Activated gamma-delta T cell treated with anti-CD3 and anti-CD28 coated beads, Interleukin-2, amount 50 U/mL, for 16 hours (primary cell): ENCODE measurements around the gene DNAH5.

Source experiments
- DNase-seq: peaks from one replicate; pipeline ENCODE4 v3.0.0-alpha.2; 2020; ENCODE audit warnings: low read depth

DNAH5 gene

GRCh38 chr5:13934921-13935320 is 9.6 kb downstream of the DNAH5 start:
- no peak for DNase-seq

GRCh38 chr5:13934125-13934524 is 10.4 kb downstream of the DNAH5 start:
- no peak for DNase-seq

DNA sequence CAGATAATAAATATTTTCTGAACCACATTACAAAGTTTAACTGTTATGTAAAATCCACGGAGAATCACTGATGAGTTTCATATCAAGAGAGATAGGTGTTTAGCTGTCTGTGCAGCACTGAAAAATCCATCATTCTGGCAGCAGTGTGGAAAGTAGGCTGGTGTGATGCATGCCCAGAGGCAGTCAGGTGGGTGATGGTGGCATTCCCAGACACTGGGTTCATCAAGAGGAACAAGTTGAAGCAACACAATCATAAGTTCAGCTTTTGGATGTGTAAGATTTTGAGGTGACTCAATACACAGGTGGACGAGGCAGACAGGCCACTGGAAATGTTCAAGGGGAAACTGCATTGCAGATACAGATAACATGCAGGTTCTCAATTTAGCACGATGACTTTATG is 11.9 kb downstream of the DNAH5 start:
- no peak for DNase-seq

- no peak for DNase-seq
Measured at GRCh38 chr5:13932011-13932410, 12.5 kb downstream of the DNAH5 start.

DNA sequence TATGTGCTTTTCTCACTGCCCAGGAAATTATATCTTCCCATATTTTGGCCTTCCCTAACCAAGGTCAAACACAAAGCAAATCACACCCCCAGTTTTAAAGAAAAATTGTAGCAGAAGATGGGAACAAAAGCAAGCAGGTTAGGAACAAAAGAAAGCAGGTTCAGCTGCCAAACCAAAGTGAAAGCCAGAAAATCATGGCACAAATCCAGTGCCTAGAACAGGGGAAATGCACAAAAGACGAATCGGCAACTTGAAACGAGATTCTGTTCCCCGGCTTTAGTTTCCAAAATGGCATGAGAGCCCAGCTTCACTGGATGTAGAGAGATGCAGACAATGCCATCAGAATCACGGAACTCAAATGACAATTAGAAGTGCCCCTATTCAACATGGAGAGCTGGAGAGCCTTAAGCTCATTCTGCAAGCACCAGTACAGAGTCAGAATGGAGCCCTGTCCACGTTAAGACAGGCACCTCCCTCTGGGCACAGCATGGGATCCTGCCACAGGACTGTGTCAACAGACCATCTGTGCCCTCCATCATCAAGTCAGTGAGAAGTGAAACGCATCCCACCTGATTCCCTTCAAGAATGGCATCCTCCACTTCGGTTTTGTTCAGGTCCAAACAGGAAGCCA is 13.8 kb downstream of the DNAH5 start:
- DNase-seq: no peak

- DNase-seq: no peak
Measured at GRCh38 chr5:13926731-13927130, 17.8 kb downstream of the DNAH5 start.

- DNase-seq: no peak
Measured at GRCh38 chr5:13921578-13921977, 22.9 kb downstream of the DNAH5 start.

- DNase-seq: no peak
Measured at GRCh38 chr5:13919786-13920185, 24.7 kb downstream of the DNAH5 start.

DNA sequence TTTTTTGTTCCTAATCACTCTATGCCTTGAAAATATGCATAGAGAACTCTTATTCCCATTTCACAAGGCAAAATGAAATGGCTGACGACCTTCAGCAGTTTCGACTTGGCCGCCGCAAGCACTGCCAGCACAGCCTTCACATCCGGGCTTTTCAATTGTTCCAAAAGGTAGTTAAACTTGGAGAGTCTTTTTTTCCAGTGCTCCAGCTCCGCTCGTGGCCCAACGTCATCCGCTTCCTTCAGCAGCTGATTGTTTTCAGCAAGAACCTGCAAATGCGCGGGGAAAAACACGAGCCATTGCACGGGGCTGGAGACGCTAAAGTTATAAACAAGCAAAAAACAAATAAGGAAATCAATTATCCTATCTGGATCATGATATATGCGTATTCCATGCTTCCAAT is 25.4 kb downstream of the DNAH5 start:
- DNase-seq: no peak

DNA sequence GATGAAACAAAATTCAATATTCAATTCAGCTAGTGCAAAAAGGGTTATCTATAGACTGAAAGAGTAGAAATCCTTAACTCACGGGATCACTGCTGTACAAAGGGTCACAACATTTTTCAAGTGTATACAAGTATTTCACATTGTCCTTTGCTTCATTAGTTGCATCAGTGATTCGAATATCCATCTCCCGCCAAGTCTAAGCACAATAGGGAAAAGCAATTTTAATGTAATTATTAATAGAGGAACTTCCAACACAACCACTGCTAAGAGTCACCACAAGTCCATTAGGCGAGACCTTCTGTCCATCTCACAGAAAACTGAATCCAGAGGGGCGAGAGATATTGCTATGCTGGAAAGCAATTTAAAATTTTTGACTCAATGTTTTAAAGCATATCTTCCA is 27.4 kb downstream of the DNAH5 start:
- DNase-seq: no peak

GRCh38 chr5:13913962-13914361 is 30.5 kb downstream of the DNAH5 start:
- DNase-seq: no peak

DNA sequence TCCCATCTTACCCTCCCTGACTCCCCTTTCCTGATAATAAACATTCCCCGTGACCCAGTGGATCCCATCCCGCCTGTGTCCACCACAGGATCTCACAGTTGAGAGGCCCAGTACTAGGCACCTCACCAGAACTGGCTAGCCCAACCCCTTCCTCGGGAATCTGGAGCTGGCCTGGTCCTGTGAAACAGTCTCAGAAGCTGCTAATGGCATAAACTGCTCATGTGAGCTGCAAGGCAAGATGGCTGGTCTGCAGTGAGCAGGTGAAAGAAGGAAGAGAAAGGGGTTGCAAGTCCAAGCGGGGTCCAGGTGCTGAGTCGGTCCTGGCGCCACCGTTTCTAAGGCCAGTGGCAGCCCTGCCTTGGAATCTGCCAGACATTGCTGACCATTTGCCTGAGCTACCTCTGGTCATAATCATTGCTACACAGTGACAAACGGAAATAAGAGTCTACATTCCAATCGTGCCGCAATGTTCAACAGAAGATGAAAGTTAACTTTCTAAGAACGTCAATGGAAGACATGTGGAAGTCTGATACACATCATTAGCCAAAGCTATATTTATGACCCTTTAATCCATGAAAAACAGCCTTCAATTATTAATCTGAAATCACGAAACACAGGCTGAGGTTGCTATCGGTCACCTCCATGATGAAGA is 33.7 kb downstream of the DNAH5 start:
- no peak for DNase-seq

DNA sequence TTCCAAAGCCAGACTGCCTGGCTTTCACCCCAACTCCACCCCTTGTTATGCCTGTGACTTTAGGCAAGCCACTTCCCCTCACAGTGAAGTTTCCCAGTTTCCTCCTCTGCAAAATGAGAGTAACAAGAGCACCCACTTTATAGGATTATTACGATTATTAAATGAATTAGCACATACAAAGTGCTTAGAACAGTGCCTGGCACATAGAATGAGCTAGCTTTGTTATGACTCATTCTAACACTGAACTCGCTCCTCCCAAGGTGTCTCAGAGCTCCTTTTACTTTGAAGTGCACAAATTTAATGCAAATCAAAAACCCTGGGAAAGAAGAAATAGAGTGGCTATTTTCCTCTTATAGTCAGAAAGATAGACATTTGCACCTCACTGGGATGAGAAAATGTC is 34.3 kb downstream of the DNAH5 start:
- no peak for DNase-seq

GRCh38 chr5:13909271-13909670 is 35.2 kb downstream of the DNAH5 start:
- no peak for DNase-seq

DNA sequence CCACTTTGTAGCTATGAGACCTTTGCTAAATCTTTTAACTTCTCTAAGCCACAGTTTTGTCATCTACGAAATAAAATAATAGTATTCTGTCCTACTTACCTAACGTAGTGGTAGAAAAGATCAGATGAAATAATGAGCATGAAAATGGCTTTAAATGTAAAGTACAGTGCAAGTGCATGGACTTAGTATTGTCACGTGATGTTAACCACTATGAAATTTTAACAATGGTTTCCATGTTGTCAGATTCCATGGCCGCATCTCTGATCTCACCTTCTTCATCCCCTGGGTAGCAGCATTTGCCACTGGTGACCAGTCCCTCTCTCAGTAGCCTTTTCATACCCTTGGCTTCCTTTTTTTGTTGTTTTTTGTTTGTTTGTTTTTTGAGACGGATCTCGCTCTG is 45.9 kb downstream of the DNAH5 start:
- no peak for DNase-seq

DNA sequence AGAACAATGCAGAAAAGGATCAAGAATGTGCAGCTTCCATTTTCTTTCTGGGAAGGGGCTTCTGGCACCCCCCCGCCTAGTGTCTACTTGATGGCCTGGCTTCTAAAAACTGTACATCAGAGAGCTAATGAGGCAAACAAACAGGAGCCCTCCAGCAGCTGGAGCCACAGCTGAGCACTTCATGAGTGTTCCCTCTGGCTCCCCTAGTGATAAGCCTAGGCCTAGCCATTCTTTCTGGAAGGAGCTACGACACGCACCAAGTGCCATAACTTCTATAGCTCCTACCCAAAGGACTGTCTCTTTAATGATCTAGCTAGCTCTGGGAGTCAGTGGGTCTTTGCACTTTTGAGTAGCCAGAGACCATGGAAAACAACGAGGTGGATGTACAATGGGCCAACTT is 66.1 kb downstream of the DNAH5 start:
- no peak for DNase-seq

DNA sequence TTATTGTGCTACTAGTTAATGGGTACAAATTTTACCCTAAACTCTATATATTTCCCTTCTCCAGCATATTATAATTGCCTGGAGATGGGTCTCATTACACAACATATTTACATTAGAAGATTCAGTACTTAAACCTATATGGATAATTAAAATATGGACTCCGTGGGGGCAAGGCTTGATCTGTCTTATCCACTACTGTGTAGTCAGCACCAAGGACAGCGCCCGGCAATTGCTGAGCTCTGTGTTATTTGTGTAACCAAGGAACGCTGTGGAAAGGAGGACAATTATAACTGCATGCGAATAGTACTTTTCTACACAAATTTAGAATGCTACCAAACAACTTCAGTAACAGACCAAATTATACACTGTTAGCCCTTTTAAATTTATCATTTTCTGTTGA is 77.7 kb downstream of the DNAH5 start:
- DNase-seq: no peak

DNA sequence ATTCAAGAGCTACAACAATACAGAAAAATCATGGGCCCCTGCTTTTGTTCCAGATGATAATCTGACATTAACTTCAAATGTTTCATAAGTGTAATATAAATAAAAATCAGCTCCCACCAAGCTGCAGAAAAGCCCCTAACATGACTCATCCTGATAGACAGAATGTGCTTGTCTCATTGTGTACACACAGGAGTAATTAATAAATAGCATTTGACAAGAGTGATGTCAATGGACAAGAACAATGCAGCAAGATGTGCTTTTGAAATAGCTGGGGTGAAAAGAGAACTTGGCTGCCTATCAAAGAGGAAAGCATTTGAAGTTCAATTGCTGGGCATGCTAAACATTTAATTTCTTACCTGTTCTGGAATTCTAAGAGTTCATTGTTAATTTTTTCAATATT is 79.2 kb downstream of the DNAH5 start:
- no peak for DNase-seq

DNA sequence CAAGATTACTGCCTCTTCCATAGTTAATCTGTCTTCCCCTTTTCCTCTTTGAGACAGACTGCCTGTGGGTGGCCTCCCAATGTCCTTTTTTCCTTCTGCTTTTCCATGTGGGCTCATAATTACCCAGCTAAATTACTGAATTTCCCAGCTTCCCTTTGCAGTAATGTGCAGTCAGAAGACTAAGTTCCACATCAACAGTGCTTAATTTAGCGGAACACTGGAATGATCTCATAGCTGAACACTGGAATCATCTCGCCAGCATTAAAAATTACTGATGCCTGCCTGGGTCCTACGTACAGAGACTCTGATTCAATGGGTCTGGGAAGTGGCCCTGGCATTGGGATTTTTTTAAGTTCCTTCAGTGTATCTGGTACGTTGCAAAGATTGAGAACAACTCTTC is 84.3 kb downstream of the DNAH5 start:
- no peak for DNase-seq

DNA sequence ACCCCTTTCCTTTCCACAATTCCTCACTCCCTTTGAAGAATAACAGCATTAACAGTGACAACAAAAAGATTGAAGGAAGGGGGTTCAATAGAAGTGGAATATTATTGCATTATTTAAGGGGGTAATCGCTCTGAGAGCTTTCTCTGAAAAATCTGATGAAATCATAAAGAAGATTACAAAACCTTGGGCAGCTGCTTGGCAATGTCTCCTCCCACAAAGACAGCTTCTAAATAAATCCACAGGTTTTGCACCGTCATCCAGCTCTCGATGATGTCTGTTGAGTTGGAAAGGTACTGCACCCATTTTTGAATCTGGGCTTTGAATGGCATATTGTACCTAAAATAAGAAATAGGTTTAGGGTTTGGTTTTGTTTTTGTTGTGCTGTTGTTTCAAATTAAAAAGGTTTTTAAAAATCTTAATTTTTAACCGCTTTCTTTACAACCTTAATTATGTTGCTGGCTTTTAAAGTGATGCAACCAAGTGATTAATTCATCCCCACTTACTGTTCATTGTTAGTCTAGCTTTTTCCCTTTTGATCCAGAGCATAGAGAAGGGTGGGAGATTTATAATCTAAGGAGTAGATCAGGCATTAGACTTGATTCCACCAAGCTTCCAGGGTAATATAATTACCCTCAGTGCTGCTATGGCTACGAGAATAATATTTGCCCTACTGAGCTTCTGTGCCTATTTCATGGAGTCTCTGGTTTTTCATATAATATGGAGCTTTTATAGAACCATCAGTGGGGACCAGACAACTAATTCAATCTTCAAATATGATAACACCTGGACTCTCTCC is 85.0 kb downstream of the DNAH5 start:
- DNase-seq: no peak

DNA sequence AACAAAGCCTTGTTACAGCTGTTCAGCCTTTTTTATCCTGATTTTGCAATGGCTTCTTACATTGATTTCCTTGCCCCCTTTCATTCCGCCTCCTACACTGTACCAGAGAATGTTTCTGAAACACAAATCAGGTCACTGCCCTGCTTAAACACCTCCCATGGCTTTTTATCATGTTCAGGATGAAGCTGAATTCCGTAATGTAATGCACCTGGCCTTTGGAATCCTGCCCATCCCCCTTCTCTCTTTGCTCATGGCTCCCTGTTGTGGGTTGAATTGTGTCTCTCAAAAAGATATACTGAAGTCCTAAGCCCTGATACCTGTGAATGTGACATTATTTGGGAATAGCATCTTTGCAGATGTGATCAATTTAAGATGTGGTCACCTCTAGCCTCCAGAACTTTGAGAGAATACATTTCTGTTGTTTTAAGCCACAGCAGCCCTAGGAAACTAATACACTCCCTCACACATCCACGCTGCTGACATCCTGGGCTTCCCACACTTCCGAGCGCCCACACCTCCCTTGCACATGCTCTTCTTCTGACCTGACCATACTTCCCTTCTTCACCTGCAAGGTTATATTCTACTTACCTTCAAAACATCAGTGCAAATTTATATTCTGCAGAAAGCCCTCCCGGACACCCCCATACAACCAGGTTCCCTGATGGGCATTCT is 101.2 kb downstream of the DNAH5 start:
- DNase-seq: no peak

DNA sequence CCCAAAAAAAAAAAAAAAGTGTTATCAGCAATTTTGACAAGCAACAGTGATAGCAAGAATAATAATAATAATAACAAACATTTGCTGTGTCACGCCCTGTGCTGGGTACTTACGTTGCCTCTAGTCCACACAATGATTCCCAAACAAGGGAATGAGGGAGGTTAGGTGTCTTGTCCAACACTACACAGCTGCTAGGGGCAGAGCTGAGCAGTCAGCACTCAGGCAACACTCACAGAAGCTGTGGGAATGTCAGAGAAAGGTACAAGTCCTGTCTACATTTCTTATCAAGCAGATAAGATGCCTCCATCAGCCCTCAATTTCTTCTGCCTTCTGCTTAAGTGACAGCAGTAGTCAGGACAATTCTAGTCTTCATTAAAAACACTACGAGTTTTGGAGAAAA is 111.0 kb downstream of the DNAH5 start:
- DNase-seq: no peak

- DNase-seq: no peak
Measured at GRCh38 chr5:13831351-13831750, 113.1 kb downstream of the DNAH5 start.
